Body of pancreas (tissue), 4 donors: ENCODE measurements around the gene C19orf47.

Source experiments
- CTCF ChIP-seq, 7 experiments: fragments of 450-650 bp in 4 of 7; fragments of 200-600 bp in 3 of 7; sonication (generic) in 3 of 7; IDR thresholded peaks; one replicate each; pipeline ENCODE4 v1.5.1; 2016 to 2019; ENCODE audit warnings: antibody characterized with exemption in 7 of 7
- POLR2A ChIP-seq, 3 donors: fragments of 450-650 bp; IDR thresholded peaks; one replicate each; pipeline ENCODE4 v1.6.1; 2016; ENCODE audit warnings: antibody characterized with exemption in 3 of 3, mild to moderate bottlenecking in 2 of 3

- TF ChIP-seq CTCF (IDR thresholded peaks at IDR 0.05) (no peak), POLR2A (IDR thresholded peaks at IDR 0.05) (no peak)
Observed at GRCh38 chr19:40317338-40317737, 30.9 kb downstream of the C19orf47 start.
